ENCODE data around the gene CYFIP2. TPM values are rescaled to one million over a fixed set of nuclear protein-coding genes. Genes with fewer than 3 reads are reported as not detected.

Gene CYFIP2
- total and polyA plus RNA-seq, 10 of the 15 experiments (the other 5 are each of a cell fraction or from before 2014, with no cell fraction given), result 43.4 to 173 (median 96.0) TPM

DNA sequence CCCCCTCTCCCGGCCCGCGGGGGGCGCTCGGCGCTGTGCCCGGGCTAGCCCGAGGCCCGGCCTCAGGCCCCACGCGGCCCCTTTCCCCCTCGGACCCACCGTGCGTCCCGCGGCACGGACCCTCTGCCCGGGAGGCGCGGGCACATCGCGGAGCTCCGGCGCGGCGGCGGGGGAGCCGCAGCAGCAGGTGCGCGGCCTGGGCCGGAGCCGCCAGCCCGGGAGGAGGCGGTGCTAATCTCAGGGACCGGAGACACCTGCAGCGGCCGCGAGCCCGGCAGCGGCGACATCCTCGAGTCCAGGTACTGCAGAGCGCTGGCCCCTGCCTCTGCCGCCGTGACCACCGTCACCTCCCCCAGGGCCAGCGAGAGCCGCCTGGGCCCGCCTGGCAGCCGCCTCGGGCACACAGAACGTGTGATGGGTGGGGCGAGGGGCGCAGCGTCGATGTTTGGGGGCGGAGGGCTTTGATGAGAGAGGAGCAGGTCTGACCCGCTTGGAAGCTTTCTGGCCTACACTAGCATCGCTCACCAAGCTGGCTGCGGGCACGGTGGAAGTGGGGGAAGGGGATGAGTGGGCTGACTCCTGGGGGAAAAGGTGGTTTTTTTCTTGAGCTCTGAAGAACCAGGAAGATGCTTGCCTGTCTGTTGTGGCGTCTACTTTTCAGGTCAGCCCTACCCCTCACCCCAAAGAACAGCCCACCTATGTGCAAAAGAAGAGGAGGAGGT is 524 bp downstream of the CYFIP2 start (continued):
- TF ChIP-seq, protein P1, sequence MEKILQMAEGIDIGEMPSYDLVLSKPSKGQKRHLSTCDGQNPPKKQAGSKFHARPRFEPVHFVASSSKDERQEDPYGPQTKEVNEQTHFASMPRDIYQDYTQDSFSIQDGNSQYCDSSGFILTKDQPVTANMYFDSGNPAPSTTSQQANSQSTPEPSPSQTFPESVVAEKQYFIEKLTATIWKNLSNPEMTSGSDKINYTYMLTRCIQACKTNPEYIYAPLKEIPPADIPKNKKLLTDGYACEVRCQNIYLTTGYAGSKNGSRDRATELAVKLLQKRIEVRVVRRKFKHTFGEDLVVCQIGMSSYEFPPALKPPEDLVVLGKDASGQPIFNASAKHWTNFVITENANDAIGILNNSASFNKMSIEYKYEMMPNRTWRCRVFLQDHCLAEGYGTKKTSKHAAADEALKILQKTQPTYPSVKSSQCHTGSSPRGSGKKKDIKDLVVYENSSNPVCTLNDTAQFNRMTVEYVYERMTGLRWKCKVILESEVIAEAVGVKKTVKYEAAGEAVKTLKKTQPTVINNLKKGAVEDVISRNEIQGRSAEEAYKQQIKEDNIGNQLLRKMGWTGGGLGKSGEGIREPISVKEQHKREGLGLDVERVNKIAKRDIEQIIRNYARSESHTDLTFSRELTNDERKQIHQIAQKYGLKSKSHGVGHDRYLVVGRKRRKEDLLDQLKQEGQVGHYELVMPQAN (conservative IDR thresholded peaks at IDR 0.05), result peak; percentile 77
- TF ChIP-seq YY1 (IDR thresholded peaks at IDR 0.05; ENCODE audit: low read depth, low read length), result 0 out of 2 replicates have a peak, but pooled peaks have one; percentile 5
- TF ChIP-seq ZBED1 (IDR thresholded peaks at IDR 0.05; ENCODE audit: borderline replicate concordance), result no peak
- peak; percentile 88 for TF ChIP-seq DPF2 (IDR thresholded peaks at IDR 0.05)
- peak; percentile 57; the same call in 1 of the 2 replicates for TF ChIP-seq HDGF (IDR thresholded peaks at IDR 0.05)
- TF ChIP-seq, protein P2, sequence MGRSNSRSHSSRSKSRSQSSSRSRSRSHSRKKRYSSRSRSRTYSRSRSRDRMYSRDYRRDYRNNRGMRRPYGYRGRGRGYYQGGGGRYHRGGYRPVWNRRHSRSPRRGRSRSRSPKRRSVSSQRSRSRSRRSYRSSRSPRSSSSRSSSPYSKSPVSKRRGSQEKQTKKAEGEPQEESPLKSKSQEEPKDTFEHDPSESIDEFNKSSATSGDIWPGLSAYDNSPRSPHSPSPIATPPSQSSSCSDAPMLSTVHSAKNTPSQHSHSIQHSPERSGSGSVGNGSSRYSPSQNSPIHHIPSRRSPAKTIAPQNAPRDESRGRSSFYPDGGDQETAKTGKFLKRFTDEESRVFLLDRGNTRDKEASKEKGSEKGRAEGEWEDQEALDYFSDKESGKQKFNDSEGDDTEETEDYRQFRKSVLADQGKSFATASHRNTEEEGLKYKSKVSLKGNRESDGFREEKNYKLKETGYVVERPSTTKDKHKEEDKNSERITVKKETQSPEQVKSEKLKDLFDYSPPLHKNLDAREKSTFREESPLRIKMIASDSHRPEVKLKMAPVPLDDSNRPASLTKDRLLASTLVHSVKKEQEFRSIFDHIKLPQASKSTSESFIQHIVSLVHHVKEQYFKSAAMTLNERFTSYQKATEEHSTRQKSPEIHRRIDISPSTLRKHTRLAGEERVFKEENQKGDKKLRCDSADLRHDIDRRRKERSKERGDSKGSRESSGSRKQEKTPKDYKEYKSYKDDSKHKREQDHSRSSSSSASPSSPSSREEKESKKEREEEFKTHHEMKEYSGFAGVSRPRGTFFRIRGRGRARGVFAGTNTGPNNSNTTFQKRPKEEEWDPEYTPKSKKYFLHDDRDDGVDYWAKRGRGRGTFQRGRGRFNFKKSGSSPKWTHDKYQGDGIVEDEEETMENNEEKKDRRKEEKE (IDR thresholded peaks at IDR 0.05), result 0 out of 2 replicates have a peak, but pooled peaks have one; percentile 31
- TF ChIP-seq RAD51 (IDR thresholded peaks at IDR 0.05), result no peak
- no peak for TF ChIP-seq BCL11A (IDR thresholded peaks at IDR 0.05; ENCODE audit: low read depth, low read length)
- no peak for TF ChIP-seq JUND (IDR thresholded peaks at IDR 0.05; ENCODE audit: low read depth, low read length)
- peak; percentile 96 for TF ChIP-seq GATAD2B (conservative IDR thresholded peaks at IDR 0.05; ENCODE audit: low read depth)
- TF ChIP-seq, protein P3, sequence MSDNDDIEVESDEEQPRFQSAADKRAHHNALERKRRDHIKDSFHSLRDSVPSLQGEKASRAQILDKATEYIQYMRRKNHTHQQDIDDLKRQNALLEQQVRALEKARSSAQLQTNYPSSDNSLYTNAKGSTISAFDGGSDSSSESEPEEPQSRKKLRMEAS (IDR thresholded peaks at IDR 0.05; ENCODE audit: low read depth, low read length), result peak; percentile 9; the same call in 1 of the 2 replicates
- TF ChIP-seq ZNF24 (IDR thresholded peaks at IDR 0.05), result peak; percentile 66
- TF ChIP-seq, protein P4, sequence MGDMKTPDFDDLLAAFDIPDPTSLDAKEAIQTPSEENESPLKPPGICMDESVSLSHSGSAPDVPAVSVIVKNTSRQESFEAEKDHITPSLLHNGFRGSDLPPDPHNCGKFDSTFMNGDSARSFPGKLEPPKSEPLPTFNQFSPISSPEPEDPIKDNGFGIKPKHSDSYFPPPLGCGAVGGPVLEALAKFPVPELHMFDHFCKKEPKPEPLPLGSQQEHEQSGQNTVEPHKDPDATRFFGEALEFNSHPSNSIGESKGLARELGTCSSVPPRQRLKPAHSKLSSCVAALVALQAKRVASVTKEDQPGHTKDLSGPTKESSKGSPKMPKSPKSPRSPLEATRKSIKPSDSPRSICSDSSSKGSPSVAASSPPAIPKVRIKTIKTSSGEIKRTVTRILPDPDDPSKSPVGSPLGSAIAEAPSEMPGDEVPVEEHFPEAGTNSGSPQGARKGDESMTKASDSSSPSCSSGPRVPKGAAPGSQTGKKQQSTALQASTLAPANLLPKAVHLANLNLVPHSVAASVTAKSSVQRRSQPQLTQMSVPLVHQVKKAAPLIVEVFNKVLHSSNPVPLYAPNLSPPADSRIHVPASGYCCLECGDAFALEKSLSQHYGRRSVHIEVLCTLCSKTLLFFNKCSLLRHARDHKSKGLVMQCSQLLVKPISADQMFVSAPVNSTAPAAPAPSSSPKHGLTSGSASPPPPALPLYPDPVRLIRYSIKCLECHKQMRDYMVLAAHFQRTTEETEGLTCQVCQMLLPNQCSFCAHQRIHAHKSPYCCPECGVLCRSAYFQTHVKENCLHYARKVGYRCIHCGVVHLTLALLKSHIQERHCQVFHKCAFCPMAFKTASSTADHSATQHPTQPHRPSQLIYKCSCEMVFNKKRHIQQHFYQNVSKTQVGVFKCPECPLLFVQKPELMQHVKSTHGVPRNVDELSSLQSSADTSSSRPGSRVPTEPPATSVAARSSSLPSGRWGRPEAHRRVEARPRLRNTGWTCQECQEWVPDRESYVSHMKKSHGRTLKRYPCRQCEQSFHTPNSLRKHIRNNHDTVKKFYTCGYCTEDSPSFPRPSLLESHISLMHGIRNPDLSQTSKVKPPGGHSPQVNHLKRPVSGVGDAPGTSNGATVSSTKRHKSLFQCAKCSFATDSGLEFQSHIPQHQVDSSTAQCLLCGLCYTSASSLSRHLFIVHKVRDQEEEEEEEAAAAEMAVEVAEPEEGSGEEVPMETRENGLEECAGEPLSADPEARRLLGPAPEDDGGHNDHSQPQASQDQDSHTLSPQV (IDR thresholded peaks at IDR 0.05), result 0 out of 2 replicates have a peak, but pooled peaks have one; percentile 34
- TF ChIP-seq, protein P5, sequence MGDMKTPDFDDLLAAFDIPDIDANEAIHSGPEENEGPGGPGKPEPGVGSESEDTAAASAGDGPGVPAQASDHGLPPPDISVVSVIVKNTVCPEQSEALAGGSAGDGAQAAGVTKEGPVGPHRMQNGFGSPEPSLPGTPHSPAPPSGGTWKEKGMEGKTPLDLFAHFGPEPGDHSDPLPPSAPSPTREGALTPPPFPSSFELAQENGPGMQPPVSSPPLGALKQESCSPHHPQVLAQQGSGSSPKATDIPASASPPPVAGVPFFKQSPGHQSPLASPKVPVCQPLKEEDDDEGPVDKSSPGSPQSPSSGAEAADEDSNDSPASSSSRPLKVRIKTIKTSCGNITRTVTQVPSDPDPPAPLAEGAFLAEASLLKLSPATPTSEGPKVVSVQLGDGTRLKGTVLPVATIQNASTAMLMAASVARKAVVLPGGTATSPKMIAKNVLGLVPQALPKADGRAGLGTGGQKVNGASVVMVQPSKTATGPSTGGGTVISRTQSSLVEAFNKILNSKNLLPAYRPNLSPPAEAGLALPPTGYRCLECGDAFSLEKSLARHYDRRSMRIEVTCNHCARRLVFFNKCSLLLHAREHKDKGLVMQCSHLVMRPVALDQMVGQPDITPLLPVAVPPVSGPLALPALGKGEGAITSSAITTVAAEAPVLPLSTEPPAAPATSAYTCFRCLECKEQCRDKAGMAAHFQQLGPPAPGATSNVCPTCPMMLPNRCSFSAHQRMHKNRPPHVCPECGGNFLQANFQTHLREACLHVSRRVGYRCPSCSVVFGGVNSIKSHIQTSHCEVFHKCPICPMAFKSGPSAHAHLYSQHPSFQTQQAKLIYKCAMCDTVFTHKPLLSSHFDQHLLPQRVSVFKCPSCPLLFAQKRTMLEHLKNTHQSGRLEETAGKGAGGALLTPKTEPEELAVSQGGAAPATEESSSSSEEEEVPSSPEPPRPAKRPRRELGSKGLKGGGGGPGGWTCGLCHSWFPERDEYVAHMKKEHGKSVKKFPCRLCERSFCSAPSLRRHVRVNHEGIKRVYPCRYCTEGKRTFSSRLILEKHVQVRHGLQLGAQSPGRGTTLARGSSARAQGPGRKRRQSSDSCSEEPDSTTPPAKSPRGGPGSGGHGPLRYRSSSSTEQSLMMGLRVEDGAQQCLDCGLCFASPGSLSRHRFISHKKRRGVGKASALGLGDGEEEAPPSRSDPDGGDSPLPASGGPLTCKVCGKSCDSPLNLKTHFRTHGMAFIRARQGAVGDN (IDR thresholded peaks at IDR 0.05), result peak; percentile 50; the same call in 1 of the 2 replicates
- TF ChIP-seq BACH1 (IDR thresholded peaks at IDR 0.05; ENCODE audit: borderline replicate concordance), result 0 out of 2 replicates have a peak, but pooled peaks have one; percentile 64
- TF ChIP-seq RB1 (IDR thresholded peaks at IDR 0.05; ENCODE audit: borderline replicate concordance), result 0 out of 2 replicates have a peak, but pooled peaks have one; percentile 40
